ENCODE measurements around the gene NAGLU. TPM values are rescaled to one million over a fixed set of nuclear protein-coding genes. Genes with fewer than 3 reads are reported as not detected.

The NAGLU gene
- total RNA-seq, 2 donors from 2014 or later: 81.5 to 123 TPM

GRCh38 chr17:42519546-42520491, 16.2 kb upstream of the NAGLU start:
- DNase-seq (ENCODE audit: low spot score): peak; percentile 81
- 28% methylated on average over 12 of the region's 12 CpGs for WGBS
- TF ChIP-seq POLR2AphosphoS5 (IDR thresholded peaks at IDR 0.05) (peak; percentile 84), POLR2A (IDR thresholded peaks at IDR 0.05) (no peak)
- TF ChIP-seq, protein P1, sequence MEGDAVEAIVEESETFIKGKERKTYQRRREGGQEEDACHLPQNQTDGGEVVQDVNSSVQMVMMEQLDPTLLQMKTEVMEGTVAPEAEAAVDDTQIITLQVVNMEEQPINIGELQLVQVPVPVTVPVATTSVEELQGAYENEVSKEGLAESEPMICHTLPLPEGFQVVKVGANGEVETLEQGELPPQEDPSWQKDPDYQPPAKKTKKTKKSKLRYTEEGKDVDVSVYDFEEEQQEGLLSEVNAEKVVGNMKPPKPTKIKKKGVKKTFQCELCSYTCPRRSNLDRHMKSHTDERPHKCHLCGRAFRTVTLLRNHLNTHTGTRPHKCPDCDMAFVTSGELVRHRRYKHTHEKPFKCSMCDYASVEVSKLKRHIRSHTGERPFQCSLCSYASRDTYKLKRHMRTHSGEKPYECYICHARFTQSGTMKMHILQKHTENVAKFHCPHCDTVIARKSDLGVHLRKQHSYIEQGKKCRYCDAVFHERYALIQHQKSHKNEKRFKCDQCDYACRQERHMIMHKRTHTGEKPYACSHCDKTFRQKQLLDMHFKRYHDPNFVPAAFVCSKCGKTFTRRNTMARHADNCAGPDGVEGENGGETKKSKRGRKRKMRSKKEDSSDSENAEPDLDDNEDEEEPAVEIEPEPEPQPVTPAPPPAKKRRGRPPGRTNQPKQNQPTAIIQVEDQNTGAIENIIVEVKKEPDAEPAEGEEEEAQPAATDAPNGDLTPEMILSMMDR (IDR thresholded peaks at IDR 0.05): peak in 1 of 4 experiments; percentile 5
- Histone ChIP-seq H3K4me3 (no peak overlapping the region), H3K36me3 (no peaks in the 10 kb centered on the region), H3K27ac (peak overlapping the region; percentile 87 to 93), H3K4me1 (replicated peaks) (peaks cover 8% of the 10 kb centered on the region), H3K27me3 (replicated peaks; ENCODE audit: insufficient read depth) (no peaks in the 10 kb centered on the region), H3K9me3 (no peaks in the 10 kb centered on the region)
- intact Hi-C loops (cut with DNase I): loop anchor here (2.0 to 5.0 kb wide), 4 partner anchors 61 to 208 kb away; partner anchors contain the start of genes ATP6V0A1 and CAVIN1

GRCh38 chr17:42520540-42520951, 15.5 kb upstream of the NAGLU start:
- intact Hi-C loops (cut with DNase I): loop anchor here (2.0 kb wide), 1 partner anchor 62 kb away; the partner anchor contains the start of gene ATP6V0A1

GRCh38 chr17:42521036-42521435, 15.0 kb upstream of the NAGLU start:
- Histone ChIP-seq H3K9me3 (no peaks in the 10 kb centered on the region), H3K27ac (peak overlapping the region; percentile 87 to 93), H3K4me3 (no peak overlapping the region), H3K4me1 (replicated peaks) (peaks cover 8% of the 10 kb centered on the region), H3K27me3 (replicated peaks; ENCODE audit: insufficient read depth) (no peaks in the 10 kb centered on the region), H3K36me3 (no peaks in the 10 kb centered on the region)
- no peak for DNase-seq (ENCODE audit: low spot score)
- 68% methylated on average over 8 of the region's 8 CpGs for WGBS
- TF ChIP-seq, protein P1 (IDR thresholded peaks at IDR 0.05): no peak
- no peak for TF ChIP-seq POLR2A (IDR thresholded peaks at IDR 0.05)
- TF ChIP-seq POLR2AphosphoS5 (IDR thresholded peaks at IDR 0.05): no peak
- intact Hi-C loops (cut with DNase I): loop anchor here (2.0 kb wide), 1 partner anchor 62 kb away; the partner anchor contains the start of gene ATP6V0A1

More at GRCh38 chr17:42520540-42520951, 15.5 kb upstream of the NAGLU start:
- Histone ChIP-seq H3K4me3 (no peak overlapping the region), H3K36me3 (no peaks in the 10 kb centered on the region), H3K27ac (peak overlapping the region; percentile 87 to 93), H3K9me3 (no peaks in the 10 kb centered on the region), H3K27me3 (replicated peaks; ENCODE audit: insufficient read depth) (no peaks in the 10 kb centered on the region), H3K4me1 (replicated peaks) (peaks cover 8% of the 10 kb centered on the region)
- TF ChIP-seq POLR2AphosphoS5 (IDR thresholded peaks at IDR 0.05) (no peak), POLR2A (IDR thresholded peaks at IDR 0.05) (no peak)
- TF ChIP-seq, protein P1 (IDR thresholded peaks at IDR 0.05): no peak
- DNase-seq (ENCODE audit: low spot score): no peak
- WGBS: 40% methylated on average over 9 of the region's 9 CpGs

DNA sequence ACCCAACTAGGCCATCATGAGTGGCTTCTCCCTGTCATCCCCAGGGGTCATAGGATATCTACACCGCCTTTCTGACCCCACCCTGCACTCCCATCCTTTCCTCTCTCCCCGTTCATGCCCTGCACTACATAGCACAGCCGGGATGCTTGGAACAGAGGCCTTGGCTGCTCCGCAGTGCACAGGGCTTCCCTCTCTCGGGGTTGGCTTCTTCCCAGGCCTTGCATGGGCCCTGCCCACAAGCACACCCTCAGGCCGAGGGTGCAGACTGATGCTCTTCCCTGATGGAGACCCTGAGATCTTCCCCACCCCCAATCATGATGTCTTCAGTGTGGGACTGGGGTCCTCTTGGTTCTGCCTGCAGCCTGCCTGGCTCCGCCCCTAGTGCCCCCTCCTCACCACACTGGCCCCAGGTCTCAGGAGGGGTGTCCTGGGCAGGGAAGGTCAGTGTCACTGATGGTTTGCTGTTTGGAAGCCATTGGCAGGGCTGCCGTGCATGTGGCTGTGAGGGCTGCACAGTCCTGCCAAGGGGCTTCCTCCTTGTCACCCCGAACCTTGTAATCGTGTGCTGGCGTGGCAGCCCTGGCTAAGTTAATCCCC, 14.3 kb upstream of the NAGLU start:
- TF ChIP-seq POLR2A (IDR thresholded peaks at IDR 0.05) (no peak), POLR2AphosphoS5 (IDR thresholded peaks at IDR 0.05) (no peak)
- TF ChIP-seq, protein P1 (IDR thresholded peaks at IDR 0.05): no peak
- 57% methylated on average over 11 of the region's 11 CpGs for WGBS
- intact Hi-C loops (cut with DNase I): loop anchor here (2.0 kb wide), 1 partner anchor 63 kb away; the partner anchor contains the start of gene ATP6V0A1
- Histone ChIP-seq H3K4me1 (replicated peaks) (peaks cover 8% of the 10 kb centered on the region), H3K27ac (peak overlapping the region; percentile 87 to 93), H3K4me3 (no peak overlapping the region), H3K27me3 (replicated peaks; ENCODE audit: insufficient read depth) (no peaks in the 10 kb centered on the region), H3K36me3 (no peaks in the 10 kb centered on the region), H3K9me3 (no peaks in the 10 kb centered on the region)
- no peak for DNase-seq (ENCODE audit: low spot score)

Data from prostate gland (tissue), 2 donors.